ENCODE data around the gene MTMR12. TPM values are rescaled to one million over a fixed set of nuclear protein-coding genes. Genes with fewer than 3 reads are reported as not detected.

MTMR12 gene
- total and polyA plus RNA-seq, 2 of the 4 experiments (the other 2 are of a cell fraction) = 11.1 to 21.3 TPM

- Histone ChIP-seq H3K23ac (ENCODE audit: low read depth, low read length) (no peak overlapping the region), H2BK120ac (ENCODE audit: low read depth, low read length) (no peak overlapping the region), H3K79me1 (ENCODE audit: low read depth in 1 of 2, low read length in 2 of 2) (no peaks in the 10 kb centered on the region), H3K14ac (replicated peaks; ENCODE audit: low read depth, low read length) (no peak overlapping the region), H3K4me1 (ENCODE audit: control insufficient read depth, insufficient read depth, low read length) (no peaks in the 10 kb centered on the region), H4K5ac (ENCODE audit: low read depth, low read length) (no peak overlapping the region), H3K56ac (ENCODE audit: extremely low read depth, insufficient read depth, low read length) (no peak overlapping the region), H2AFZ (replicated peaks; ENCODE audit: low read length, poor library complexity) (no peak overlapping the region), H3K27me3 (ENCODE audit: control insufficient read depth, insufficient read depth, low read length) (no peaks in the 10 kb centered on the region), H4K8ac (ENCODE audit: low read depth in 2 of 2, low read length in 2 of 2) (no peak overlapping the region), H3K9me1 (ENCODE audit: insufficient read depth, low read length) (peaks cover 3% of the 10 kb centered on the region; the same call in 1 of the 2 replicates), H3K4ac (ENCODE audit: low read depth, low read length) (no peak overlapping the region), H3K18ac (ENCODE audit: low read depth, low read length) (no peak overlapping the region), H2BK20ac (ENCODE audit: low read depth, low read length) (no peak overlapping the region), H3K9me3 (ENCODE audit: control insufficient read depth, insufficient read depth, low read length) (no peaks in the 10 kb centered on the region), H2BK5ac (ENCODE audit: low read depth, low read length, poor library complexity, severe bottlenecking) (no peak overlapping the region), H3K36me3 (ENCODE audit: control insufficient read depth, insufficient read depth, low read length) (no peaks in the 10 kb centered on the region), H2AK5ac (ENCODE audit: low read depth, low read length) (no peak overlapping the region), H4K20me1 (ENCODE audit: insufficient read depth, low read length) (no peaks in the 10 kb centered on the region), H2BK15ac (ENCODE audit: low read depth, low read length) (no peak overlapping the region), H3K27ac (ENCODE audit: insufficient read depth, low read length) (no peak overlapping the region), H3K4me2 (ENCODE audit: low read depth, low read length) (no peak overlapping the region), H4K91ac (ENCODE audit: insufficient read depth, low read depth, low read length) (no peak overlapping the region), H3K9ac (ENCODE audit: low read depth, low read length) (no peak overlapping the region), H2AK9ac (replicated peaks; ENCODE audit: low read depth, low read length, poor library complexity) (no peak overlapping the region), H3K4me3 (ENCODE audit: insufficient read depth, low read depth, low read length) (no peak overlapping the region)
- intact Hi-C loops (cut with micrococcal nuclease) (no loop called here), dilution Hi-C loops (cut with HindIII; ENCODE audit: low sequenced_read_pairs, unreplicated experiment) (no loop called here), in situ Hi-C loops (cut with MboI; ENCODE audit: low sequenced_read_pairs) (no loop called here)
- TF ChIP-seq MAZ (IDR thresholded peaks at IDR 0.05; ENCODE audit: borderline replicate concordance, low read depth, low read length) (no peak), MXI1 (IDR thresholded peaks at IDR 0.05; ENCODE audit: borderline replicate concordance, low read depth, low read length) (no peak), ELK1 (IDR thresholded peaks at IDR 0.05; ENCODE audit: borderline replicate concordance, low read depth, low read length) (no peak), CTCF (conservative IDR thresholded peaks at IDR 0.05; ENCODE audit: low read depth, low read length) (no peak), POLR2A (IDR thresholded peaks at IDR 0.05; ENCODE audit: low read depth, low read length) (no peak), USF2 (IDR thresholded peaks at IDR 0.05; ENCODE audit: low read depth, low read length) (no peak), BHLHE40 (IDR thresholded peaks at IDR 0.05; ENCODE audit: low read depth, low read length) (no peak), NFE2L2 (IDR thresholded peaks at IDR 0.05; ENCODE audit: low read depth, low read length) (no peak), RAD21 (IDR thresholded peaks at IDR 0.05; ENCODE audit: low read length) (no peak), MAFK (IDR thresholded peaks at IDR 0.05; ENCODE audit: low read depth, low read length) (no peak), CHD1 (IDR thresholded peaks at IDR 0.05; ENCODE audit: low read depth, low read length) (no peak), SMC3 (IDR thresholded peaks at IDR 0.05; ENCODE audit: low read depth, low read length) (no peak), CEBPB (IDR thresholded peaks at IDR 0.05; ENCODE audit: low read depth, low read length) (no peak)
- DNase-seq = no peak
- CTCF ChIA-PET = no interaction called here
- POLR2A ChIA-PET (ENCODE audit: unreplicated experiment) = no interaction called here
- no peak for ATAC-seq (ENCODE audit: low read depth)
- no TSS peak for BruUV-seq (replicated peaks)
- WGBS, 2 experiments (ENCODE audit: extremely low coverage in 2 of 2, insufficient read length in 1 of 2) = no CpG with 5 or more reads among the region's 4 CpGs
Observed at GRCh38 chr5:32207355-32207634, 105.4 kb downstream of the MTMR12 start.

Data from IMR-90 (cell line).